OCI-LY7 (cell line): ENCODE results near the gene RAMAC.

Experiments
- CTCF ChIP-seq: fragments of 200-600 bp; sonication (generic); conservative IDR thresholded peaks from 2 replicates; pipeline ENCODE4 v1.5.1; 2014; ENCODE audit warnings: mild to moderate bottlenecking, antibody characterized with exemption, low read length, moderate library complexity, mixed read lengths
- EZH2phosphoT487 ChIP-seq: fragments of 200-600 bp; sonication (generic); IDR thresholded peaks from 2 replicates; pipeline ENCODE4 v1.6.1; 2018; ENCODE audit warnings: low read depth, borderline replicate concordance, mild to moderate bottlenecking, mixed run types, antibody characterized with exemption, low read length, moderate library complexity, mixed read lengths

GRCh38 chr15:82986442-82986780 is 401 bp downstream of the RAMAC start:
- TF ChIP-seq CTCF = no peak
- TF ChIP-seq EZH2phosphoT487 = no peak
